ENCODE measurements around the gene MAP6. TPM values are rescaled to one million over a fixed set of nuclear protein-coding genes. Genes with fewer than 3 reads are reported as not detected.

Gene MAP6
- total RNA-seq, 2 experiments from 2014 or later = not detected

GRCh38 chr11:75554258-75555022, 114.4 kb downstream of the MAP6 start:
- H3K4me1 Mint-ChIP-seq (ENCODE audit: low read depth) = peaks cover under 1% of the 10 kb centered on the region
- POLR2A ChIA-PET = no interaction called here

GRCh38 chr11:75553889-75554257, 115.0 kb downstream of the MAP6 start:
- ChIA-PET POLR2A (interaction anchor here (1.7 kb wide), 1 partner anchor 8 kb away, joined by 6 read pairs; the partner anchor contains the start of gene SERPINH1), CTCF (interaction anchor here (1.4 to 1.5 kb wide), 3 partner anchors 22 to 109 kb away, joined by 3 to 6 read pairs (median 4); no protein-coding TSS in a partner anchor)

More at GRCh38 chr11:75554258-75555022, 114.4 kb downstream of the MAP6 start:
- Mint-ChIP-seq H3K9me3 (ENCODE audit: insufficient read depth) (no peaks in the 10 kb centered on the region), H3K36me3 (ENCODE audit: low read depth) (no peaks in the 10 kb centered on the region), H3K27me3 (ENCODE audit: low read depth) (no peaks in the 10 kb centered on the region), H3K4me3 (no peak overlapping the region), H3K27ac (no peak overlapping the region)
- DNase-seq = no peak
- CTCF ChIA-PET = interaction anchor here (1.4 to 1.5 kb wide), 3 partner anchors 21 to 110 kb away, joined by 3 to 6 read pairs (median 4); no protein-coding TSS in a partner anchor
- no peak for ATAC-seq

GRCh38 chr11:75553182-75553581, 115.7 kb downstream of the MAP6 start:
- Mint-ChIP-seq H3K36me3 (ENCODE audit: low read depth) (no peaks in the 10 kb centered on the region), H3K27me3 (ENCODE audit: low read depth) (no peaks in the 10 kb centered on the region), H3K4me3 (no peak overlapping the region), H3K9me3 (ENCODE audit: insufficient read depth) (no peaks in the 10 kb centered on the region), H3K4me1 (ENCODE audit: low read depth) (peaks cover 5% of the 10 kb centered on the region), H3K27ac (no peak overlapping the region)
- ChIA-PET CTCF (interaction anchor here (1.1 to 1.5 kb wide), 4 partner anchors 9 to 109 kb away, joined by 3 to 6 read pairs (median 4); no protein-coding TSS in a partner anchor), POLR2A (interaction anchor here (1.7 kb wide), 1 partner anchor 8 kb away, joined by 6 read pairs; the partner anchor contains the start of gene SERPINH1)
- ATAC-seq (no peak), DNase-seq (no peak)

More at GRCh38 chr11:75553889-75554257, 115.0 kb downstream of the MAP6 start:
- ATAC-seq = no peak
- Mint-ChIP-seq H3K27me3 (ENCODE audit: low read depth) (no peaks in the 10 kb centered on the region), H3K36me3 (ENCODE audit: low read depth) (no peaks in the 10 kb centered on the region), H3K9me3 (ENCODE audit: insufficient read depth) (no peaks in the 10 kb centered on the region), H3K4me3 (no peak overlapping the region), H3K4me1 (ENCODE audit: low read depth) (peaks cover 5% of the 10 kb centered on the region), H3K27ac (no peak overlapping the region)
- DNase-seq = no peak

- ChIA-PET POLR2A (interaction anchor here (1.1 kb wide), 1 partner anchor 12 kb away, joined by 3 read pairs; the partner anchor contains the start of gene SERPINH1), CTCF (no interaction called here)
- Mint-ChIP-seq H3K9me3 (ENCODE audit: insufficient read depth) (no peaks in the 10 kb centered on the region), H3K27me3 (ENCODE audit: low read depth) (peaks cover 9% of the 10 kb centered on the region), H3K27ac (no peak overlapping the region), H3K36me3 (ENCODE audit: low read depth) (no peaks in the 10 kb centered on the region), H3K4me1 (ENCODE audit: low read depth) (peaks cover 5% of the 10 kb centered on the region), H3K4me3 (no peak overlapping the region)
- ATAC-seq = no peak
- DNase-seq = no peak
Observed at GRCh38 chr11:75549370-75549958, 119.4 kb downstream of the MAP6 start.

GRCh38 chr11:75548595-75549272, 120.1 kb downstream of the MAP6 start:
- Mint-ChIP-seq H3K36me3 (ENCODE audit: low read depth) (no peaks in the 10 kb centered on the region), H3K27ac (no peak overlapping the region), H3K4me3 (no peak overlapping the region), H3K4me1 (ENCODE audit: low read depth) (peaks cover 5% of the 10 kb centered on the region), H3K27me3 (ENCODE audit: low read depth) (peaks cover 9% of the 10 kb centered on the region), H3K9me3 (ENCODE audit: insufficient read depth) (no peaks in the 10 kb centered on the region)
- ChIA-PET CTCF (interaction anchor here (0.6 to 1.4 kb wide), 5 partner anchors 10 to 157 kb away, joined by 3 to 6 read pairs (median 4); no protein-coding TSS in a partner anchor), POLR2A (interaction anchor here (1.1 kb wide), 1 partner anchor 13 kb away, joined by 3 read pairs; the partner anchor contains the start of gene SERPINH1)
- no peak for ATAC-seq
- DNase-seq = no peak

GRCh38 chr11:75547617-75548058, 121.2 kb downstream of the MAP6 start:
- ChIA-PET CTCF (interaction anchor here (1.0 to 1.7 kb wide), 8 partner anchors 9 to 44 kb away, joined by 3 to 6 read pairs (median 4); partner anchors contain the start of gene SERPINH1), POLR2A (no interaction called here)
- Mint-ChIP-seq H3K4me1 (ENCODE audit: low read depth) (peaks cover 5% of the 10 kb centered on the region), H3K9me3 (ENCODE audit: insufficient read depth) (no peaks in the 10 kb centered on the region), H3K36me3 (ENCODE audit: low read depth) (no peaks in the 10 kb centered on the region), H3K27me3 (ENCODE audit: low read depth) (peaks cover 9% of the 10 kb centered on the region), H3K27ac (no peak overlapping the region), H3K4me3 (no peak overlapping the region)
- ATAC-seq = peak; percentile 76
- peak; percentile 52 for DNase-seq

- ChIA-PET CTCF (interaction anchor here (0.6 to 1.7 kb wide), 11 partner anchors 9 to 296 kb away, joined by 3 to 6 read pairs (median 3); partner anchors contain the start of gene SERPINH1), POLR2A (no interaction called here)
- no peak overlapping the region for H3K4me3 Mint-ChIP-seq
- peaks cover 9% of the 10 kb centered on the region for H3K27me3 Mint-ChIP-seq (ENCODE audit: low read depth)
- H3K9me3 Mint-ChIP-seq (ENCODE audit: insufficient read depth) = no peaks in the 10 kb centered on the region
- DNase-seq (no peak), ATAC-seq (no peak)
- no peak overlapping the region for H3K27ac Mint-ChIP-seq
- H3K4me1 Mint-ChIP-seq (ENCODE audit: low read depth) = peaks cover 5% of the 10 kb centered on the region
- no peaks in the 10 kb centered on the region for H3K36me3 Mint-ChIP-seq (ENCODE audit: low read depth)
Observed at GRCh38 chr11:75547177-75547576, 121.7 kb downstream of the MAP6 start.

- Mint-ChIP-seq H3K27me3 (ENCODE audit: low read depth) (peaks cover 12% of the 10 kb centered on the region), H3K4me3 (no peak overlapping the region), H3K9me3 (ENCODE audit: insufficient read depth) (no peaks in the 10 kb centered on the region), H3K4me1 (ENCODE audit: low read depth) (no peaks in the 10 kb centered on the region), H3K36me3 (ENCODE audit: low read depth) (no peaks in the 10 kb centered on the region), H3K27ac (no peak overlapping the region)
- DNase-seq (no peak), ATAC-seq (no peak)
- ChIA-PET CTCF (interaction anchor here (0.9 to 1.4 kb wide), 2 partner anchors 9 to 144 kb away, joined by 3 to 4 read pairs; no protein-coding TSS in a partner anchor), POLR2A (no interaction called here)
Observed at GRCh38 chr11:75543806-75544205, 125.0 kb downstream of the MAP6 start.

GRCh38 chr11:75542088-75542438, 126.8 kb downstream of the MAP6 start:
- Mint-ChIP-seq H3K27me3 (ENCODE audit: low read depth) (peaks cover 12% of the 10 kb centered on the region), H3K27ac (no peak overlapping the region), H3K4me1 (ENCODE audit: low read depth) (peaks cover 16% of the 10 kb centered on the region), H3K9me3 (ENCODE audit: insufficient read depth) (no peaks in the 10 kb centered on the region), H3K36me3 (ENCODE audit: low read depth) (no peaks in the 10 kb centered on the region), H3K4me3 (no peak overlapping the region)
- no peak for ATAC-seq
- POLR2A ChIA-PET = interaction anchor here (0.6 kb wide), 1 partner anchor 78 kb away, joined by 3 read pairs; no protein-coding TSS in a partner anchor
- CTCF ChIA-PET = no interaction called here
- DNase-seq = no peak

GRCh38 chr11:75541193-75542087, 127.4 kb downstream of the MAP6 start:
- Mint-ChIP-seq H3K27ac (no peak overlapping the region), H3K27me3 (ENCODE audit: low read depth) (peaks cover 9% of the 10 kb centered on the region), H3K36me3 (ENCODE audit: low read depth) (no peaks in the 10 kb centered on the region), H3K4me3 (no peak overlapping the region), H3K9me3 (ENCODE audit: insufficient read depth) (no peaks in the 10 kb centered on the region), H3K4me1 (ENCODE audit: low read depth) (peaks cover 23% of the 10 kb centered on the region)
- CTCF ChIA-PET = no interaction called here
- POLR2A ChIA-PET = no interaction called here
- no peak for DNase-seq
- ATAC-seq = no peak
